ENCODE data around the gene PDZD4. TPM values are rescaled to one million over a fixed set of nuclear protein-coding genes. Genes with fewer than 3 reads are reported as not detected.
A peak's percentile ranks its signal among the peaks of the same experiment; 100 is the strongest.

Gene PDZD4
- total and polyA plus RNA-seq, 2 of the 4 experiments (the other 2 are of a cell fraction) = under 0.01 to 0.38 TPM

GRCh38 chrX:153871946-153872878 is 41.9 kb upstream of the PDZD4 start:
- H3K9me1 ChIP-seq (ENCODE audit: insufficient read depth, low read length) = no peaks in the 10 kb centered on the region
- no peak overlapping the region for H2AK5ac ChIP-seq (ENCODE audit: low read depth, low read length)
- H3K27me3 ChIP-seq (ENCODE audit: control insufficient read depth, insufficient read depth, low read length) = peaks cover 16% of the 10 kb centered on the region
- H3K4me3 ChIP-seq (ENCODE audit: insufficient read depth, low read depth, low read length) = no peak overlapping the region
- no peaks in the 10 kb centered on the region for H3K4me1 ChIP-seq (ENCODE audit: control insufficient read depth, insufficient read depth, low read length)
- H3K9me3 ChIP-seq (ENCODE audit: control insufficient read depth, insufficient read depth, low read length) = peaks cover 3% of the 10 kb centered on the region; the same call in 1 of the 2 replicates
- ATAC-seq (ENCODE audit: low read depth) (no peak), DNase-seq (no peak)
- no peaks in the 10 kb centered on the region for H3K79me1 ChIP-seq (ENCODE audit: low read depth in 1 of 2, low read length in 2 of 2)
- no peaks in the 10 kb centered on the region for H3K36me3 ChIP-seq (ENCODE audit: control insufficient read depth, insufficient read depth, low read length)
- no peak overlapping the region for H4K5ac ChIP-seq (ENCODE audit: low read depth, low read length)
- no peak overlapping the region for H3K18ac ChIP-seq (ENCODE audit: low read depth, low read length)
- no peak overlapping the region for H2BK5ac ChIP-seq (ENCODE audit: low read depth, low read length, poor library complexity, severe bottlenecking)
- no peak overlapping the region for H2BK15ac ChIP-seq (ENCODE audit: low read depth, low read length)
- no peak overlapping the region for H3K23ac ChIP-seq (ENCODE audit: low read depth, low read length)
- H4K20me1 ChIP-seq (ENCODE audit: insufficient read depth, low read length) = no peaks in the 10 kb centered on the region; the same call in 1 of the 2 replicates
- ChIA-PET CTCF (no interaction called here), POLR2A (ENCODE audit: unreplicated experiment) (no interaction called here)
- BruUV-seq (replicated peaks) = no TSS peak
- no peak overlapping the region for H3K14ac ChIP-seq (replicated peaks; ENCODE audit: low read depth, low read length)
- H2BK20ac ChIP-seq (ENCODE audit: low read depth, low read length) = no peak overlapping the region
- H3K4ac ChIP-seq (ENCODE audit: low read depth, low read length) = no peak overlapping the region
- dilution Hi-C loops (cut with HindIII; ENCODE audit: low sequenced_read_pairs, unreplicated experiment) (no loop called here), in situ Hi-C loops (cut with MboI; ENCODE audit: low sequenced_read_pairs) (no loop called here), intact Hi-C loops (cut with micrococcal nuclease) (no loop called here)
- no peak overlapping the region for H4K8ac ChIP-seq (ENCODE audit: low read depth in 2 of 2, low read length in 2 of 2)
- H3K9ac ChIP-seq (ENCODE audit: low read depth, low read length) = no peak overlapping the region
- no peak overlapping the region for H2BK120ac ChIP-seq (ENCODE audit: low read depth, low read length)
- peak overlapping the region; percentile 49 for H2AFZ ChIP-seq (replicated peaks; ENCODE audit: low read length, poor library complexity)
- H3K56ac ChIP-seq (ENCODE audit: extremely low read depth, insufficient read depth, low read length) = no peak overlapping the region
- H3K27ac ChIP-seq (ENCODE audit: insufficient read depth, low read length) = no peak overlapping the region
- no peak overlapping the region for H4K91ac ChIP-seq (ENCODE audit: insufficient read depth, low read depth, low read length)
- 68% methylated on average over 14 of the region's 29 CpGs; no CpG with 5 or more reads in 1 of the 2 experiments for WGBS, 2 experiments (ENCODE audit: extremely low coverage in 2 of 2, insufficient read length in 1 of 2)
- no peak overlapping the region for H2AK9ac ChIP-seq (replicated peaks; ENCODE audit: low read depth, low read length, poor library complexity)
- H3K4me2 ChIP-seq (ENCODE audit: low read depth, low read length) = no peak overlapping the region
- TF ChIP-seq CHD1 (IDR thresholded peaks at IDR 0.05; ENCODE audit: low read depth, low read length) (no peak), MAZ (IDR thresholded peaks at IDR 0.05; ENCODE audit: borderline replicate concordance, low read depth, low read length) (no peak), NFE2L2 (IDR thresholded peaks at IDR 0.05; ENCODE audit: low read depth, low read length) (no peak), RAD21 (IDR thresholded peaks at IDR 0.05; ENCODE audit: low read length) (no peak), ELK1 (IDR thresholded peaks at IDR 0.05; ENCODE audit: borderline replicate concordance, low read depth, low read length) (no peak), CTCF (conservative IDR thresholded peaks at IDR 0.05; ENCODE audit: low read depth, low read length) (no peak), CEBPB (IDR thresholded peaks at IDR 0.05; ENCODE audit: low read depth, low read length) (no peak), USF2 (IDR thresholded peaks at IDR 0.05; ENCODE audit: low read depth, low read length) (no peak), POLR2A (IDR thresholded peaks at IDR 0.05; ENCODE audit: low read depth, low read length) (no peak), MAFK (IDR thresholded peaks at IDR 0.05; ENCODE audit: low read depth, low read length) (no peak), FOS (IDR thresholded peaks at IDR 0.05; ENCODE audit: low read depth, low read length) (no peak), RFX5 (IDR thresholded peaks at IDR 0.05; ENCODE audit: low read depth, low read length) (no peak), BHLHE40 (IDR thresholded peaks at IDR 0.05; ENCODE audit: low read depth, low read length) (no peak), MXI1 (IDR thresholded peaks at IDR 0.05; ENCODE audit: borderline replicate concordance, low read depth, low read length) (no peak), RCOR1 (IDR thresholded peaks at IDR 0.05; ENCODE audit: insufficient replicate concordance, low read length) (no peak)

All from IMR-90 (cell line).